H1 (cell line): ENCODE measurements around the gene CADPS. TPM values are rescaled to one million over a fixed set of nuclear protein-coding genes. Genes with fewer than 3 reads are reported as not detected.

Source experiments
- EZH2 ChIP-seq: fragments of 200-600 bp; sonication (generic); IDR thresholded peaks from 2 replicates; pipeline ENCODE4 v1.7.1; 2012; ENCODE audit warnings: low read depth, mild to moderate bottlenecking, moderate library complexity, low read length, inconsistent platforms; ENCODE audit not compliant: severe bottlenecking
- FOSL1 ChIP-seq: IDR thresholded peaks from 2 replicates; pipeline ENCODE4 v1.6.1; 2011; ENCODE audit warnings: mild to moderate bottlenecking, low read depth, low read length, moderate library complexity; ENCODE audit not compliant: insufficient read depth
- KDM5A ChIP-seq: fragments of 200-600 bp; IDR thresholded peaks from 2 replicates; pipeline ENCODE4 v1.7.1; 2012; ENCODE audit warnings: mild to moderate bottlenecking, low read length, inconsistent platforms, mixed read lengths
- MAX ChIP-seq: IDR thresholded peaks from 2 replicates; pipeline ENCODE4 v1.6.1; 2012; ENCODE audit warnings: inconsistent platforms
- SAP30 ChIP-seq: fragments of 300-600 bp; sonication (generic); IDR thresholded peaks from 2 replicates; pipeline ENCODE4 v1.7.1; 2012; ENCODE audit warnings: low read length, moderate library complexity, mild to moderate bottlenecking, inconsistent platforms; ENCODE audit not compliant: insufficient read depth, insufficient replicate concordance
- SIN3A ChIP-seq, 2 experiments: IDR thresholded peaks in 1 of 2; conservative IDR thresholded peaks in 1 of 2; 2 replicates each; pipeline ENCODE4 v1.6.1; 2011 to 2012; ENCODE audit warnings: low read length in 2 of 2, improper control_type of control experiment in 1 of 2, low read depth in 1 of 2, mild to moderate bottlenecking in 1 of 2
- SUZ12 ChIP-seq: fragments of 200-600 bp; sonication (generic); IDR thresholded peaks from 2 replicates; pipeline ENCODE4 v1.6.1; 2012; ENCODE audit warnings: mild to moderate bottlenecking, inconsistent platforms, low read length, moderate library complexity, mixed read lengths
- polyA plus RNA-seq, 7 experiments: library from polyadenylated mRNA; depleted of rRNA in 3 of 7; stranded (reverse) in 5 of 7; unstranded in 2 of 7; fragments of >200 nt in 5 of 7; fragments of 200-250 nt in 2 of 7; gene quantifications; 1 replicate in 5 of 7; 2 replicates in 1 of 7; 4 replicates in 1 of 7; pipeline versions ENCODE4 v1.2.1 to v1.2.3, GENCODE V29; 2011 to 2013; ENCODE audit warnings: missing spikeins in 2 of 7, mixed read lengths in 2 of 7
- total RNA-seq: library from RNA; stranded (reverse); fragmentation: NEBNext Ultra II Directional; extraction: Animal tissue kit (Norgen Biotek cat#: 25700); gene quantifications from 2 replicates; pipeline ENCODE4 v1.2.1, GENCODE V29; 2021

Gene CADPS
- total and polyA plus RNA-seq, 2 of the 8 experiments (the other 6 are each of a cell fraction or from before 2014, with no cell fraction given): 7.1 to 10.2 TPM

DNA sequence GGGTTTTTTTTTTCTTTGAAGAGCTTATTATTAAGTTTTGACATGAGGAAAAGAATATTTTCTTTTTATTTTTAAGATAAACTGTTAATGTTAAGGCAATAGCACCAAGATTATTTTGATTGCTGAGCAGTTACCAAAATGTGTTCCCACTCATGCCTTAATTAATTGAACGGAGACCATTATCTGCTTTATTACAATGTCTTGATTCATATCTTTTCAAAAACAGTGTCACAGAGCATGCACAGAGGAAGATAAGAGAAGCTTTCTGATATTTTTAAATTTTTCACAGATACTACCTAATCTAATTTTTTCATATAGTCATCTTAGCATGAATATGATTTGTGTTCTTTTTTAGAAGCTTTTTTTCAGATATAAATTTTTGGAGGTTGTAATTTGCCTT is 395.2 kb downstream of the CADPS start (continued):
- TF ChIP-seq SIN3A (conservative IDR thresholded peaks at IDR 0.05 in 1 of 2, IDR thresholded peaks at IDR 0.05 in 1 of 2; ENCODE audit: low read depth in 1 of 2, low read length in 2 of 2): no peak
- TF ChIP-seq EZH2: no peak
- TF ChIP-seq FOSL1: no peak
- TF ChIP-seq KDM5A: no peak
- TF ChIP-seq MAX: no peak
- TF ChIP-seq SAP30: no peak
- no peak for TF ChIP-seq SUZ12
